Posterior vena cava (tissue), 2 donors: ENCODE measurements around the gene PDGFC. TPM values are rescaled to one million over a fixed set of nuclear protein-coding genes. Genes with fewer than 3 reads are reported as not detected.
"Not testable (repeated sequence)": the region's sequence is repeated elsewhere in the genome, so short reads cannot be mapped to it uniquely, and the experiment has no call there.

ENCODE experiments used
- DNase-seq: peaks from one replicate; pipeline ENCODE4 v3.0.0-alpha.2; 2020; ENCODE audit warnings: low spot score
- intact Hi-C, 2 donors: fragments of 100-400 bp; cut with DNase I; formaldehyde crosslinking; loops; one replicate each; pipeline versions ENCODE4 v1.14.1 to v1.14.2; 2022 to 2023
- total RNA-seq, 2 donors: library from RNA; stranded (reverse); fragmentation: NEBNext Ultra II Directional; extraction: Animal tissue kit (Norgen Biotek cat#: 25700); gene quantifications; one replicate each; pipeline ENCODE4 v1.2.1, GENCODE V29; 2021
- donor health status: DM: yes; HTN: yes; CAD: no.
- donor health status: DM: yes; HTN: yes; CAD: no.

PDGFC gene
- total RNA-seq, 2 donors from 2014 or later: 19.9 to 21.1 TPM

DNA sequence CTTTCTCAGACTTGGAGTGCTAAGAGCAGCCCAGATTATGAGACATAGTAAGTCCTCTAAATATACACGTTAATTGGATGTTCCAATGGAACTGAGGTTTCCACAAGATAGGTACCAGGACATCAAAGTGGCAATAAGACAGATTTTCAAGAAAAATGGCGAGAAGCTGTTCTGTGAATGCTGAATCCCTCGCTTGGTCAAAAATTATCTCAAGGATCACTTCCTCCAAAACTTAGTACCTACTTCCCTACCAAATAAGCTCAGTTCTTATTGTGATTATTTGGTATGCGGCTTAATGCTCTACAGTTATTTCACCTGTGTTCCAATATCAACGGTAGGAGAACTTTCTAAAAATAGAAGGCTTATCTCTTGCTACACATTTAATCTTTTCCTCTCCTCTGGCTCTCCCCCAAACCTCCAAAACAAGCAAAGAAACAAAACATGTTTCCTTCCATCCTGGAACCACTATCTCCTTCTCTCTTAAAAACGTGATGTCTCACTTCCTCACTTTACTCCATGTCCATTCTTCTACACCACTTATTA is 14.7 kb downstream of the PDGFC start:
- no peak for DNase-seq
- intact Hi-C loops: no loop called here

DNA sequence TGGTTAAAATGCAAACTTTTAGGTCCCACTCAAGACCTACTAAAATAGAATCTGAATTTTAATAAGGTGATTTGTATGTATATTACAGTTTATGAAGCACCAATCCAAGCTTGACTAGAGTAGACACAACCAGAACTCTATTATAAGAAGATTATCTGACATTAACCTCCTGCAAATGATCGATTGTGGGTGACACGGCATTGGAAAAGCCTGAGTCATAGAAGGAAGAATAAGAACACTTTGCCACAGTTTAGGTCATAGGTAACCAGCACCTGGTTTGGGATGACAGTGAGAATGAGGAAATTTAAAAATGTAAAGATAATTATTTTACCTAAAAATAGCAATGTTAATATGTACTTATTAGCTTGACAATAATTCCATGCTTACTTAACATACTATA is 15.2 kb downstream of the PDGFC start:
- intact Hi-C loops: no loop called here
- DNase-seq: no peak

DNA sequence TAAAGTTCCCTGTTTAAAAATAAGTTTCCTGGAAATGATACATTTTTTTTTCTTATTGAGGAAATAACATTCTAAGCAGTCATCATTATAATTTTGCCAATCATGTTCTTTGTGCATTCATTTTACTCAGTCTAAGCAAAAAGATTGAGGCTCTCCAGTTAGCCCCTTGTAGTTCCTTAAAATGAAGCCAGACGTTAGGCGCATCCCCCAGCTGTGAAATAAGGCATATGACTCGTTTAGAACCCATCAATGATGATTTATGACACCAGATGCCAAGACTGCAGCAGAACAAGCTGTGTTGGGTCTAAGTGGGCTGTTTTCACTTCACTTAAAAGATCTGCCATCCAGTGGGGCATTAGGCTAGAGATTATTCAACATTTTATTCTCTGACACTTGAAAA is 17.0 kb downstream of the PDGFC start:
- no peak for DNase-seq
- intact Hi-C loops: no loop called here

DNA sequence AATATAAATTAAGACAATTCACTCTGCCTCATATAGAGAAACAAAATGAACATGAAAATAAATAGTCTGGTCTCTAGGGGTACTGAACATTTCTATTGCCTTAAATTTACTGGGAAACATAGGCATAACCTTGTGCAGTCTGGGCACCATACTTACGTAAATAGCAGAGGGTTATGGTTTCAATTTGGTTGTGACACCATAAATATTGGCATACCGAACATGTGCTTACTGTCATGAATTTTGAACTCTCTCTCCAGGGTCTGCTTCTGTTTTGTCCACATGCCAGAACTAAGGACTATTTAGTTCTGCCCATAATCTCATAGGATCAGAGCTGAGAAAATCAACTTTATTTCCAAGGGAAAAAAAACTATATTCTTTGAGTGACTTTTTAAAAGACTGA is 17.6 kb downstream of the PDGFC start:
- intact Hi-C loops: no loop called here
- DNase-seq: no peak

DNA sequence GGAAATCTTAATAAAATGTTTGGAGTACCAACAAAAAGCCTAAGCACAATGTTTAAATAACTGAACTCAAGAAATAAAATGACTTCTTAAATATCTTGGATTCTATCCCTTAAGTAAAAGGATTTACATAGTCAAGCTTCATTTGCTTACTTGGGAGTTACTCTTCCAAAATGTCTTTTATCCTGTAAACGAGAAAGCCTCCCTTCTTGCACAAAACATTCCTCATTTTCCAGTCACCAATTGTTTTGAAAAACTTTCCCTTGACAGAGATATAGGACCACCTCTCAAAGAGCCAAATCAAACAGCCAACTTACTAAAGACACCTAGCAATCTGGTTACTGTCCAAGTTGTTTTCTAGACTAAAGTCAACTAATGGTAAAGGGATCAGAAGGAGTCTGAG is 18.6 kb downstream of the PDGFC start:
- intact Hi-C loops: no loop called here
- no peak for DNase-seq

DNA sequence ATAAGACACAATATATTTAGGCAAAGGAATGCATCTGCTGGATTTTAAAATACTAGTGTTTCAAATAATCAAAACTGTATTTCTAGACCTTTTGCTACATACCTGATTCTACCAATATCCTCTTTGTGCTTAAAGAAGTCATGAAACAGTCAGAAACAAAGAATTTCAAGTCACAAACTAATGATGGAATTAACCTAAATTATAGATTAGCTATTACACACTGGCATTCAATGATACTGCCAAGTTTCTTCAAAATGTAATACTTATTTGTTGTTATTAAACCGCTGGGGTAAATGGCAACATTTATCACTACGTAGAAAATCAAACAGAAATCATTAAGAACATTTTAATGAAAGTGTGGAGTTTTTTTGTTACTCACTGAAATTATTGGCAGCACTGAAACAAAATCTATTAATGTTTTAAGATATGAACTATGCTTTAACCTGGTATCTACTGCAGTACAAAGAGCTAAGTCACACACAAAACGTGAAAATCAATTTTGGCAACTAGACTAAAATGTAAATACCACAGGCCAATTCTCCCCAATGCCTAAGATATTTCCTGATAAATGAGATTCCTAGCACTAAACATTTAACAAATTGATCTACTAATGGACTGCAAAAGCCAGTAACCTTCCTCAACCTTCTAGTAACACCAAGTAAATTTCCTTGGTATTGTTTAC is 19.4 kb downstream of the PDGFC start:
- DNase-seq: no peak
- intact Hi-C loops: no loop called here

DNA sequence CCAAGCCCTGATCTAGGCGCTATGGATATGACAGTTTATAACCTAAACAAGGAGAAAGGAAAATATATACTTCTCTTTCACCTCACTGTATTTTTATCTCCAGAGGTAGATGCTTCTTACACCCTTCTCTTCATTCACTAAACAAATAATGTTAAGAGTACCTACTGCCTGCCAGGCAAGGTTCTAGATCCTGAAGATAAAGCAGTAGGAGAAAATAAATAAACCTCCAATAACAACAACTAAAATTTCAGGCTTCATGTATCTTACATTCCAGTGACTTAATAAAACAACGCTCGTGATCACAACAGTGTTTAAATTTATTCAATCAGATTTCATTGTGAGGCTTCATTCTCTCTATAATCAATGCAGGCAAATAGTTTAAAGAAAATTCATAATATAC is 20.7 kb downstream of the PDGFC start:
- intact Hi-C loops: no loop called here

DNA sequence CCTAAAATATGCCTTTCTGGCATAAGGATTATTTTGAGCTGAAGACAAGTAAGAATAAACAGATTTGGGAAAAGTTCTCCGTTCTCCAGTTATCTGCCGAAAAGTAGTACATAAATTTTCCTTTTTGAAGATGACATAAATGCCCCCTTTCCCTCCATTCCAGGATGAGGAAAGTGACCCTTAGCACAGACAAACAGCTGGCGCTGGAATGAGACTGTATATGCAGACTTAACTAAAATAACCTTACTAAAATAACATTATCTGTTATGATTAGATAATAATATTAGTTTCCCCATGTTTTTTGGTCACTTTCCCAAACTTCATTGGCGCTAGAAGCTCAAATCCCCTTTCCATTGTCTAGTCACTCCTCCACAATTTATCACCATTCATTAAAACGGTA is 21.5 kb downstream of the PDGFC start:
- no peak for DNase-seq
- intact Hi-C loops: no loop called here

More for the DNA sequence above, 20.7 kb downstream of the PDGFC start:
- no peak for DNase-seq

DNA sequence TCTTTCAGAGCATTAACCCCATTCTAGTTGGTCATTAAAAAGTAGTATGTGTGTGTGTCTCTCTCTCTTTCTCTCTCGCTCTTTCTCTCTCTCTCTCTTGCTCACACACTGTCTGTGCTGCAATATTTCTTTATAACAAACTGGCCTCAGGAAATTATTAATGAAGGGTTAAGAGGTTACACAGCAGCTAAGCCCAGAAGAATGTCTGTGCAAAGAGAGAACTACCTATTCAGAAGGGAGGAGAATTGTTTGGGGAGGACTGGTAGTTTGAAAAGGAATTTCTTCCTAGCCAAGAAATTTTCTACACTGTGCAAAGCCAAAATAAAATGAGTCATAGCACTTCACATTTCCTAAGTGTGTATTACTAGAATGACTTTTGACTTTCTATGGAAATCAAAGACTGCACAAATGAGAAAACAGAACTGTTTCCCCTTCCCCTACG is 22.2 kb downstream of the PDGFC start:
- DNase-seq: no peak
- intact Hi-C loops: no loop called here

DNA sequence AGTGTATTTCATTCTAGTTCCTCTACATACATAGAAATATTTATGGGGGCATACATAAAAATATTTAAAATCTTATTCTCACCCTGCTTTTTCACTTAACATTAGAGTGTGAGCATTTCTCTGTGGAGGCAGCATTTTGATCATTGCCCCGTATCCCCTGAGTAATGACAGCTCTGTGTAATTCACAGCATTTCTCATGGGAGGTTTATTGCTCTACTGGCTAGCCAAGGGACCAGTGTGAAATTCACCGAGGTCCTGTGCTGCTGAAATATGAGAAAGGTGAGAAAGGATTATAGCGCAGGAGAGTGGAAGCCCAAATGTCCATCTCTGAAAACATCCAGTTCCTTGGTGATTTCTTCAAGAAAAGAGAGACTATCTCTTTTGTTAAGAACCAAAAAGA is 22.9 kb downstream of the PDGFC start:
- DNase-seq: no peak
- intact Hi-C loops: no loop called here

DNA sequence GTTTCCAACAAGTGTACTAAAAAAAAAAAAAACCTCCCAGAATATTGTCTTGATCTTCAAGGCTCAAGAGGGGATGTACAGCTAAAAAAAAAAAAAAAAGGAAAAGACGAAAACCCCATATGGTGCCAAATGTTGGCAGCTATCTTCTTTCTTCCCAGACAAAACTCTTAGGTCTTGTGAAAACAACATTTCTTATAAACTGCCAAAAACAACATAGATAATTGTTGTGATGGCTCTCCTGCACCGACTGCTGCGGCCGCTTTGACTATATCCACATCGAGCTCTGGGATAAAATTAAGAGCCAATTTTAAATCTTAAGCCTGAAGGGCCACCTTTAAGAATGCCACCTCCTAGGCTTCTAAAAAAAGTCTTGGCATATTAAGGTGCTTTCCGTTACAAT is 23.5 kb downstream of the PDGFC start:
- intact Hi-C loops: no loop called here
- no peak for DNase-seq

DNA sequence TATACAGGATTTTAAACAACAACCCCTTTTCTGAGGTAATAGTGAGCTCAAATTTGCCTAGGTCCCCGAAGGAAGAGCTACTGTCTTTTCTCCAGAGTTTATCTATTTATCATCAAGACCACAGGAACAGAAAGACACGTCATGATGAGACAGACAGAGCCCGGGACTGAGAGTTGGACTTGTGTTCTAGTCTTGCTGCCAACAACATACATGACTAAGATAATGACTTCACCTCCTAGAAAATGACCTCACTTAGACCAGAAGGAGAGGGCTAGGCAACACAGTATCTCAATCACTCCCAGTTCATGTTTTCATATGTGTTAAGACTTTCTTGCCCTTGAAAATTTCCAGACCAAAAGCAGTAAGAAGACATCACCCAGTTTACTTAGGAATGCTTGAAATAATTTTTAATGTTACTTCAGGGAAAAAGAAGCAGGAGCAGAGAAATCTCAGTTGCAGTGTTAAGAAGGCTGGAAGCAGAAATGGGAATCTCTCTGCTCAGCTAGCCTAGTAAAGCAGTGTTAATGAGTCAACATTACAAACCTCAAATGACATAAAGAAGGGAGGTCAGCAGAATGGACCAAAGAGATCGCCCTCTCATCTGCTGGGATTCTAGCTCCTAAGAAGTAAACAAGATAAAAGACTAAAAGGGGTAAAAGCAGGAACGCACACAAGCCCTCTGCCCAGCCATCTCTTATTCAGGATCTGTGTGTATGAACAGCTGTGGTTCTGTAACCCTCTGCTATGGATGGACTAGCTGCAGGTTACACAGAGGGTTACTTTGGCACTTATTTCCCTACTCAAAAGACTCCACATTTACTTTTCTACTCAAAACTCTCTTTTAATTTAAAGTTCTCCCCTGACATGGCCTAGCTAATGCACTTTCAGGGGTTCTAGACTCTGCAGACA is 24.8 kb downstream of the PDGFC start:
- intact Hi-C loops: no loop called here
- DNase-seq: no peak

DNA sequence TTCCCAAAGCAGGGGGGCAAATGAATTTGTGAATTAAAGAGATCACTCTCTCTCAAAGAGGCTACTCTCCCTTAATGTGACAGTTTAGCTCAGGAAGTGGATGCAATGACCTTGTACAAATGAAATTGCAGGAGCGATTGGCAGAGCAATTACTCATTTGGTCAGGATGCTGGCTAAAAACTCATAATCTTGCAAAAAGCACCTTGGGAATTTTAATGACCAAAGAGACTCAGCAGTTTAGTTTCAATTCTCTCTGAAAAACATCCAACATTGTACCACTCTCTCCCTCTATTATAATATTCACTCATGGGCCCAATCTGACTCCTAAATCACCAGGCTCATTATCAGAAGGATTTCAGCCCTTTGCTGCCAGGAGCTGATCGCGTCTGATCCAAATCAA is 26.1 kb downstream of the PDGFC start:
- no peak for DNase-seq
- intact Hi-C loops: no loop called here

DNA sequence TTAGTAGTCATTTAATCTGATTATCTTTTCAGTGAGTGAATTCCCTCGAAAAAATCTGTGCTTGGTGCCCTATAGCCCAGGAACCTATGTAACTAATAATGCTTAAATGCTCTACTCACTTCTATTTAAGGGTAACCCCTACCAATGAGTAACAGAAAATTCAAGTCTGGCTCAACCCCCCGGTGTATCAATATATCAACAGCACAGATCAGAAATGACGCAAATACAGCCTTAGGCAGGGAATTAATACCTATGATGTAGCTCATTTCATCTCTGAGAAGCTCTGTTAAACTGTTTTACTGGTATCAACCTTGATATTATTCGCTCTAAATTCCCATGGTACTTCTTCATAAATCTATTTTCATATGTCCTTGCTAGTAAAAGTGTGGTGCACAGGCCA is 28.6 kb downstream of the PDGFC start:
- DNase-seq: no peak
- intact Hi-C loops: no loop called here

DNA sequence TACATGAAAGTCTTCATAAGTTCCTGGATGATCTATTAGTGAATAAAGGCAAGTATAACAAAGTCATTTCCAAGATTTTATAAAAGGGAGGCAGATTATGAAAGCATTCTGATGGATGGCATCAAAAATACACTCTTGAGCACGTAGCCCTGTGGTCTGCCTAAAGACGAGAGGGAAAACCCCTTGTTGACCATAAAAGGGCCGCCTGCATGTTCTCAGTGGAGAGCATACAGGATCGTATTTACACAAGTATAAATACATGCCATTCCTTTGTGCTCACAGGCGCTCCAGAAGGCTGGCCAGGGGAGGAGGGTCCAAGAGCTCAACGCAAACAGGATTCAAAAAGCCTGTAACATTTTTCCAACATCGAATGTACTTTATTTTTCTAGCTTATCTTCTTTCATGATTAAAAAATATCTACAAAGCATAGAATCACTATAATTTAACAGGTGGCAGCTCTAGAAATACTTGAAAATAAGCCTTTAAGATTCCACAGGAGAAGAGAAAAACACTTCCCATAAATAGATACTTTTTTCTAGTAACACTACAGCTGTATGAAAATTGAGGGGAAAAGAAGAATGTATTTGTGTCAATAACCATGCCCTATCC is 29.6 kb downstream of the PDGFC start:
- peak; percentile 69 for DNase-seq
- intact Hi-C loops: no loop called here

DNA sequence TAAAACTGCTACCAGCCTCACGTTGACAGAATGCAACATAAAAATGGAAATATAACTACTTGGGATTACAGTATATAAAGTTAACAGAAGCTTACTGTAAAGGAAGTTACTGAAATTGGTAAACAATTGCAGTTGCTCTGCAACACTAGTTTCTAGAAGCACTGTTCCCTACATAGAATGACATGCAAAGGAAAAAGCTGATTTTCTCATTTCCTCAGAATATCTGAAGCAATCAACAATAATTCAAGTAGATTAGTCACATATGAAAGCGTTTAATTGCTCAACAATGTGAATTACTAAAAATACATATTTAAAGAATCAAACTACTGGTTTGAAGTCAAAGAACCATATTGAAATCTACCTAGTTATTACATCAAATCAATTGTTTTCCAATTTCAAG is 31.8 kb downstream of the PDGFC start:
- DNase-seq: no peak
- intact Hi-C loops: no loop called here

DNA sequence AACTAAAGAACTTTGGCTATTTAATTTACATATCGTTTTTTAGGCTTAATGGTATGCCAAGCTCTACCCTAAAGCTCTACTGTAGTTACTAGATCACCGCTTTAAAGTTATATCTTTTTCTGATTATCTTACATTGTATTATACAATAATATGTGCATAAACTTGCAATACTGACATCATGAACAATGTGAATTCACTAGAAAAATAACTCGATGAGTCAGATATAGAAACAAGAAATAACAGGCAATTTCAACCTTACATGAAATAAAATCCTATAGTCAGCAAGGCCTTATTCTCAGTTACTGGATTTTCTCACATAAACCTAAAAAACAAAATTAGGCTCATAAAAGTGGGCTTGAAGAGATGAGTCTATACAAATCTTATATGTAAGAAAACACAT is 32.5 kb downstream of the PDGFC start:
- intact Hi-C loops: no loop called here
- DNase-seq: no peak

DNA sequence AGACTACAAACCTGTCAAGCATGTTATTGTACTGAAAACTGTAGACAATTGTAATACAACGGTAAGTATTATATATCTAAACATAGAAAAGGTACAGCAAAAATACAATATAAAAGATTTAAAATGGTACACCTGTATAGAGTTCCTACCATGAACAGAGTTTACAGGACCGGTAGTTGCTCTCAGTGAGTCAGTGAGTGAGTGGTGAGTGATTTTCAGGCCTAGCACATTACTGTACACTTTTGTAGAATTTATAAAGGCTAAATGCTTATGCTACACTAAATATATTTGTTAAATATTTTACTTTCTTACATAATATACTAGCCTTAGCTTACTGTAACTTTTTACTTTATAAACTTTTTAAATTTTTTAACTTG is 37.4 kb downstream of the PDGFC start:
- DNase-seq: no peak
- intact Hi-C loops: no loop called here

DNA sequence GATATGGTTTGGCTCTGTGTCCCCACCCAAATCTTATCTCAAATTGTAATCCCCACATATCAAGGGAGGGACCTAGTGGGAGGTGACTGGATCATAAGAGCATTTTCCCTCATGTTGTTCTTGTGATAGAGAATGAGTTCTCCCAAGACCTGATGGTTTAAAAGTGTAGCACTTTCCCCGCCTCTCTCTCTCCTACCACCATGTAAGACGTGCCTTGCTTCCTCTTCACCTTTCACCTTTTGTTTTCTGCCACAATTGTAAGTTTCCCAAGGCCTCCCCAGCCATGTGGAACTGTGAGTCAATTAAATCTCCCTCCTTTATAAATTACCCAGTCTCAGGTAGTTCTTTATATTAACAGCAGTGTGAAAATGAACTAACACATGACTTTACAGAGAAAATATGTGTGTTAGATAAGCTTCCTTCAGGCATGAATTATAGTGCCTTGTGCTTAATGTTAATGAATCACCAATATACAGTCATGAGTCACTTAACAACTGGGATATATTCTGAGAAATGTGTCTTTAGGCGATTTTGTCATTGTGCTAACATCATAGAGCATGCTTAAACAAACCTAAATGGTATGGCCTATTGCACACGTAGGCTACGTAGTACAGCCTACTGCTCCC is 37.9 kb downstream of the PDGFC start:
- no peak for DNase-seq
- intact Hi-C loops: no loop called here

DNA sequence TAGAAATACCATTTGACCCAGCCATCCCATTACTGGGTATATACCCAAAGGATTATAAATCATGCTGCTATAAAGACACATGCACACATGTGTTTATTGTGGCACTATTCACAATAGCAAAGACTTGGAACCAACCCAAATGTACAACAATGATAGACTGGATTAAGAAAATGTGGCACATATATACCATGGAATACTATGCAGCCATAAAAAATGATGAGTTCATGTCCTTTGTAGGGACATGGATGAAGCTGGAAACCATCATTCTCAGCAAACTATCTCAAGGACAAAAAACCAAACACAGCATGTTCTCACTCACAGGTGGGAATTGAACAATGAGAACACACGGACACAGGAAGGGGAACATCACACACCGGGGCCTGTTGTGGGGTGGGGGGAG is 39.2 kb downstream of the PDGFC start:
- DNase-seq, intact Hi-C loops: not testable (repeated sequence)
